Caco-2 (cell line): ENCODE measurements around the gene RERE. TPM values are rescaled to one million over a fixed set of nuclear protein-coding genes. Genes with fewer than 3 reads are reported as not detected.
"Not testable (repeated sequence)": the region's sequence is repeated elsewhere in the genome, so short reads cannot be mapped to it uniquely, and the experiment has no call there.

Source experiments
- BruUV-seq: library from RNA; stranded (reverse); fragments of 400-500 nt; replicated peaks from 2 replicates; lab custom pipeline; 2021; lab: Mats Ljungman, UMichigan
- CTCF ChIA-PET: fragments of 300-600 bp; sonication (Branson Sonifier 250); formaldehyde crosslinking; loops from one replicate; lab custom pipeline; 2022; ENCODE audit warnings: antibody characterized with exemption; lab: Charles Lee
- POLR2A ChIA-PET: fragments of 300-600 bp; sonication (Branson Sonifier 250); formaldehyde crosslinking; loops from one replicate; lab custom pipeline; 2022; ENCODE audit warnings: antibody characterized with exemption; lab: Charles Lee
- DNase-seq, 2 experiments: peaks; one replicate each; pipeline versions ENCODE4 v3.0.0 to v3.0.0-alpha.2; 2020 to 2022
- H3K27me3 ChIP-seq: replicated peaks from 2 replicates; pipeline ENCODE4 v1.6.0; 2011; ENCODE audit warnings: low read length; ENCODE audit not compliant: control insufficient read depth, insufficient read depth
- H3K36me3 ChIP-seq: 2 replicates; pipeline ENCODE4 v1.5.1; 2011; ENCODE audit warnings: low read length; ENCODE audit not compliant: control insufficient read depth, insufficient read depth
- H3K4me1 ChIP-seq: fragments of 250-450 bp; sonication (Bioruptor Pico); 2 replicates; pipeline ENCODE4 v1.5.1; 2020; ENCODE audit warnings: mild to moderate bottlenecking
- H3K4me3 ChIP-seq: 2 replicates; pipeline ENCODE4 v1.5.1; 2011; ENCODE audit warnings: low read depth, mild to moderate bottlenecking, control low read depth, low read length
- H3K9me3 ChIP-seq: fragments of 250-450 bp; sonication (Bioruptor Pico); 2 replicates; pipeline ENCODE4 v1.5.1; 2020; ENCODE audit warnings: mild to moderate bottlenecking, moderate library complexity
- H3K27ac Mint-ChIP-seq: one replicate; pipeline ENCODE4 v1.8.0; 2022; ENCODE audit warnings: mixed read lengths; ENCODE audit not compliant: unreplicated experiment
- H3K27me3 Mint-ChIP-seq: one replicate; pipeline ENCODE4 v1.8.0; 2022; ENCODE audit warnings: mixed read lengths; ENCODE audit not compliant: insufficient read depth, unreplicated experiment
- H3K36me3 Mint-ChIP-seq: one replicate; pipeline ENCODE4 v1.8.0; 2022; ENCODE audit warnings: mild to moderate bottlenecking, mixed read lengths; ENCODE audit not compliant: insufficient read depth, unreplicated experiment
- H3K4me1 Mint-ChIP-seq: one replicate; pipeline ENCODE4 v1.8.0; 2022; ENCODE audit warnings: low read depth, mixed read lengths; ENCODE audit not compliant: unreplicated experiment
- H3K4me3 Mint-ChIP-seq: one replicate; pipeline ENCODE4 v1.8.0; 2022; ENCODE audit warnings: mild to moderate bottlenecking, moderate library complexity, mixed read lengths; ENCODE audit not compliant: unreplicated experiment
- H3K9me3 Mint-ChIP-seq: one replicate; pipeline ENCODE4 v1.8.0; 2022; ENCODE audit warnings: mixed read lengths; ENCODE audit not compliant: unreplicated experiment
- CTCF ChIP-seq, 2 experiments: fragments of 200-600 bp in 1 of 2; IDR thresholded peaks; 1 replicate in 1 of 2; 2 replicates in 1 of 2; pipeline versions ENCODE4 v1.5.1 to v1.8.0; 2011 to 2022; ENCODE audit warnings: antibody characterized with exemption in 1 of 2, control low read depth in 1 of 2, inconsistent platforms in 1 of 2, low read depth in 1 of 2, low read length in 1 of 2, mild to moderate bottlenecking in 1 of 2, moderate library complexity in 1 of 2; ENCODE audit not compliant: insufficient read depth in 1 of 2, severe bottlenecking in 1 of 2, unreplicated experiment in 1 of 2
- intact Hi-C: fragments of 100-400 bp; cut with micrococcal nuclease; formaldehyde crosslinking; loops from one replicate; pipeline ENCODE4 v1.10.0; 2022; ENCODE audit not compliant: unreplicated experiment
- total RNA-seq: library from RNA; stranded (reverse); gene quantifications from 2 replicates; pipeline ENCODE4 v1.2.3, GENCODE V29; 2022

The RERE gene
- total RNA-seq, 1 experiment from 2014 or later: 85.2 TPM

GRCh38 chr1:8595941-8596340 lies 221.5 kb downstream of the RERE start:
- peaks cover 24% of the 10 kb centered on the region for H3K4me1 Mint-ChIP-seq
- ChIA-PET POLR2A (no interaction called here), CTCF (interaction anchor here (0.7 kb wide), 1 partner anchor 56 kb away, joined by 3 read pairs; no protein-coding TSS in a partner anchor)
- Histone ChIP-seq H3K4me1 (peaks cover 5% of the 10 kb centered on the region; the same call in 1 of the 2 replicates), H3K4me3 (no peak overlapping the region), H3K36me3 (peaks cover 1% of the 10 kb centered on the region; the same call in 1 of the 2 replicates), H3K27me3 (no peaks in the 10 kb centered on the region), H3K9me3 (no peaks in the 10 kb centered on the region)
- no peak overlapping the region for H3K27ac Mint-ChIP-seq
- TF ChIP-seq CTCF (IDR thresholded peaks at IDR 0.05; ENCODE audit: insufficient read depth in 1 of 2, low read depth in 1 of 2, low read length in 1 of 2, severe bottlenecking in 1 of 2, unreplicated experiment in 1 of 2): no peak
- H3K36me3 Mint-ChIP-seq: peaks cover 16% of the 10 kb centered on the region
- intact Hi-C loops: no loop called here
- no TSS peak for BruUV-seq
- no peaks in the 10 kb centered on the region for H3K9me3 Mint-ChIP-seq
- H3K4me3 Mint-ChIP-seq: no peak overlapping the region
- no peaks in the 10 kb centered on the region for H3K27me3 Mint-ChIP-seq
- DNase-seq: no peak

GRCh38 chr1:8595332-8595731 lies 222.1 kb downstream of the RERE start:
- BruUV-seq: no TSS peak
- H3K9me3 ChIP-seq: no peaks in the 10 kb centered on the region
- POLR2A ChIA-PET: no interaction called here
- no peaks in the 10 kb centered on the region for H3K27me3 Mint-ChIP-seq
- intact Hi-C loops: no loop called here
- H3K4me3 ChIP-seq: no peak overlapping the region
- H3K4me1 Mint-ChIP-seq: peaks cover 30% of the 10 kb centered on the region
- H3K27me3 ChIP-seq: no peaks in the 10 kb centered on the region
- no peak for TF ChIP-seq CTCF (IDR thresholded peaks at IDR 0.05; ENCODE audit: insufficient read depth in 1 of 2, low read depth in 1 of 2, low read length in 1 of 2, severe bottlenecking in 1 of 2, unreplicated experiment in 1 of 2)
- peaks cover 8% of the 10 kb centered on the region; the same call in 1 of the 2 replicates for H3K4me1 ChIP-seq
- CTCF ChIA-PET: interaction anchor here (0.7 kb wide), 1 partner anchor 57 kb away, joined by 3 read pairs; no protein-coding TSS in a partner anchor
- no peak overlapping the region for H3K27ac Mint-ChIP-seq
- peaks cover 16% of the 10 kb centered on the region for H3K36me3 Mint-ChIP-seq
- DNase-seq: no peak
- H3K36me3 ChIP-seq: peaks cover 1% of the 10 kb centered on the region; the same call in 1 of the 2 replicates
- H3K9me3 Mint-ChIP-seq: no peaks in the 10 kb centered on the region
- H3K4me3 Mint-ChIP-seq: no peak overlapping the region

- peaks cover 16% of the 10 kb centered on the region for H3K4me1 Mint-ChIP-seq
- H3K27ac Mint-ChIP-seq, BruUV-seq, H3K4me1 ChIP-seq, H3K9me3 ChIP-seq, H3K27me3 Mint-ChIP-seq, H3K36me3 ChIP-seq, POLR2A ChIA-PET, H3K4me3 ChIP-seq, H3K4me3 Mint-ChIP-seq, H3K9me3 Mint-ChIP-seq, DNase-seq, CTCF ChIA-PET, H3K27me3 ChIP-seq, intact Hi-C loops: not testable (repeated sequence)
- H3K36me3 Mint-ChIP-seq: peaks cover 22% of the 10 kb centered on the region
These were observed 224.1 kb downstream of the RERE start for GRCh38 chr1:8593292-8593691.
